SK-N-SH (cell line): ENCODE measurements around the gene CHMP6. TPM values are rescaled to one million over a fixed set of nuclear protein-coding genes. Genes with fewer than 3 reads are reported as not detected.

Experiments
- CTCF ChIA-PET: fragments of 300-600, 350-600 bp; formaldehyde crosslinking; extraction: SDS; loops from one replicate; lab custom pipeline; 2021; lab: Yijun Ruan, JAX
- POLR2A ChIA-PET: fragments of 350-600 bp; sonication (Branson Sonifier 250); formaldehyde crosslinking; extraction: SDS; loops from one replicate; lab custom pipeline; 2020; ENCODE audit warnings: antibody characterized with exemption, inconsistent platforms; lab: Yijun Ruan, JAX
- DNase-seq: peaks from one replicate; pipeline ENCODE4 v3.0.0; 2012
- H2AFZ ChIP-seq: fragments of 200-600 bp; sonication (generic); 2 replicates; pipeline ENCODE4 v1.8.1; 2016; ENCODE audit warnings: antibody characterized with exemption, mild to moderate bottlenecking, low read depth
- H3F3A ChIP-seq: fragments of 200-600 bp; sonication (generic); replicated peaks from 2 replicates; pipeline ENCODE3; 2016; ENCODE audit warnings: antibody characterized with exemption, mild to moderate bottlenecking; ENCODE audit not compliant: insufficient read depth
- H3K27ac ChIP-seq, 2 experiments: fragments of 200-500 bp in 1 of 2; fragments of 200-600 bp in 1 of 2; sonication (Bioruptor generic) in 1 of 2; sonication (generic), shearing (Covaris generic) in 1 of 2; 2 replicates each; pipeline versions ENCODE4 v1.5.1 to v1.6.1; 2014 to 2016; ENCODE audit warnings: low read depth in 2 of 2, inconsistent platforms in 1 of 2, low read length in 1 of 2, mild to moderate bottlenecking in 1 of 2, mixed read lengths in 1 of 2
- H3K27me3 ChIP-seq: fragments of 200-600 bp; sonication (generic), shearing (Covaris generic); 2 replicates; pipeline ENCODE4 v1.6.1; 2016; ENCODE audit warnings: mixed run types; ENCODE audit not compliant: insufficient read depth
- H3K36me3 ChIP-seq, 2 experiments: fragments of 200-500 bp in 1 of 2; fragments of 200-600 bp in 1 of 2; sonication (Bioruptor generic) in 1 of 2; sonication (generic) in 1 of 2; replicated peaks in 1 of 2; 2 replicates each; pipeline versions ENCODE3 to v1.5.1; 2014 to 2016; ENCODE audit warnings: low read length in 1 of 2, mild to moderate bottlenecking in 1 of 2; ENCODE audit not compliant: insufficient read depth in 2 of 2, control insufficient read depth in 1 of 2
- H3K4me1 ChIP-seq, 2 experiments: fragments of 200-500 bp in 1 of 2; fragments of 200-600 bp in 1 of 2; sonication (Bioruptor generic) in 1 of 2; sonication (generic), shearing (Covaris generic) in 1 of 2; 2 replicates each; pipeline versions ENCODE4 v1.5.1 to v1.6.1; 2014 to 2016; ENCODE audit warnings: low read depth in 1 of 2, low read length in 1 of 2, mixed run types in 1 of 2; ENCODE audit not compliant: insufficient read depth in 2 of 2, control insufficient read depth in 1 of 2
- H3K4me2 ChIP-seq: fragments of 200-600 bp; sonication (generic), shearing (Covaris generic); 2 replicates; pipeline ENCODE4 v1.6.1; 2017; ENCODE audit warnings: mixed run types
- H3K4me3 ChIP-seq, 2 experiments: fragments of 200-500 bp in 1 of 2; fragments of 200-600 bp in 1 of 2; sonication (Bioruptor generic) in 1 of 2; sonication (generic), shearing (Covaris generic) in 1 of 2; 2 replicates each; pipeline versions ENCODE4 v1.5.1 to v1.8.1; 2014 to 2016; ENCODE audit warnings: low read depth in 2 of 2, inconsistent platforms in 1 of 2, low read length in 1 of 2, mild to moderate bottlenecking in 1 of 2, mixed read lengths in 1 of 2, moderate library complexity in 1 of 2
- H3K79me2 ChIP-seq: fragments of 200-600 bp; sonication (generic); 2 replicates; pipeline ENCODE4 v1.8.1; 2017; ENCODE audit warnings: mild to moderate bottlenecking; ENCODE audit not compliant: insufficient read depth
- H3K9ac ChIP-seq: fragments of 200-600 bp; sonication (generic); 2 replicates; pipeline ENCODE4 v1.6.1; 2017; ENCODE audit warnings: mixed run types
- H3K9me2 ChIP-seq: fragments of 200-600 bp; sonication (generic); 2 replicates; pipeline ENCODE4 v1.6.1; 2017; ENCODE audit warnings: mixed run types
- H3K9me3 ChIP-seq: fragments of 200-600 bp; sonication (generic); 2 replicates; pipeline ENCODE4 v1.6.1; 2017; ENCODE audit warnings: mixed run types, mild to moderate bottlenecking, moderate library complexity
- H4K20me1 ChIP-seq: fragments of 200-600 bp; sonication (generic); 2 replicates; pipeline ENCODE4 v1.6.1; 2017; ENCODE audit warnings: mild to moderate bottlenecking, mixed run types; ENCODE audit not compliant: insufficient read depth
- CHD2 ChIP-seq: fragments of 150-350 bp; IDR thresholded peaks from 2 replicates; pipeline ENCODE4 v1.6.1; 2018; ENCODE audit warnings: low read length; ENCODE audit not compliant: partially characterized antibody
- EZH2phosphoT487 ChIP-seq: fragments of 200-600 bp; sonication (generic); IDR thresholded peaks from 2 replicates; pipeline ENCODE4 v1.6.1; 2017; ENCODE audit warnings: low read depth, mixed run types, mild to moderate bottlenecking, antibody characterized with exemption, moderate library complexity, borderline replicate concordance
- FOSL2 ChIP-seq: IDR thresholded peaks from 2 replicates; pipeline ENCODE4 v1.4.0; 2012; ENCODE audit warnings: low read depth, mild to moderate bottlenecking, moderate library complexity, borderline replicate concordance
- GABPA ChIP-seq: IDR thresholded peaks from 2 replicates; pipeline ENCODE4 v1.4.0; 2012; ENCODE audit warnings: low read depth, mild to moderate bottlenecking
- GATA2 ChIP-seq: sonication (generic); formaldehyde crosslinking; IDR thresholded peaks from 2 replicates; pipeline ENCODE4 v1.5.0; 2020; ENCODE audit warnings: mild to moderate bottlenecking, missing genetic modification reagents
- JUND ChIP-seq: IDR thresholded peaks from 2 replicates; pipeline ENCODE4 v1.4.0; 2012
- MEF2A ChIP-seq: IDR thresholded peaks from 2 replicates; pipeline ENCODE4 v1.4.0; 2012; ENCODE audit warnings: low read depth, borderline replicate concordance
- PBX3 ChIP-seq: IDR thresholded peaks from 2 replicates; pipeline ENCODE4; 2012
- POLR2AphosphoS5 ChIP-seq: IDR thresholded peaks from 2 replicates; pipeline ENCODE4 v1.6.1; 2012; ENCODE audit warnings: low read depth, low read length
- RFX5 ChIP-seq: IDR thresholded peaks from 2 replicates; pipeline ENCODE4 v1.6.1; 2012; ENCODE audit warnings: mild to moderate bottlenecking, improper control_type of control experiment, low read length
- RXRA ChIP-seq: IDR thresholded peaks from 2 replicates; pipeline ENCODE4 v1.4.0; 2012; ENCODE audit warnings: low read depth, mild to moderate bottlenecking, borderline replicate concordance
- TAF1 ChIP-seq: IDR thresholded peaks from 2 replicates; pipeline ENCODE4 v1.6.1; 2012; ENCODE audit warnings: low read depth, mild to moderate bottlenecking, low read length, moderate library complexity, borderline replicate concordance
- TCF12 ChIP-seq: IDR thresholded peaks from 2 replicates; pipeline ENCODE4 v1.4.0; 2012
- USF1 ChIP-seq: IDR thresholded peaks from 2 replicates; pipeline ENCODE4 v1.4.0; 2012; ENCODE audit warnings: low read depth, borderline replicate concordance
- YY1 ChIP-seq: IDR thresholded peaks from 2 replicates; pipeline ENCODE4 v1.4.0; 2012; ENCODE audit warnings: low read depth, mild to moderate bottlenecking
- WGBS: methylation state at CpG from one replicate; pipeline ENCODE4 v1.1.6; 2017; ENCODE audit warnings: low lambda C conversion rate; 5-methylcytosine and 5-hydroxymethylcytosine counted together
- polyA plus RNA-seq, 3 experiments: library from polyadenylated mRNA; depleted of rRNA; stranded (reverse); fragments of >200 nt; gene quantifications; 2 replicates each; pipeline ENCODE4 v1.2.3, GENCODE V29; 2012
- TF ChIP-seq, protein P1 (sequence below): IDR thresholded peaks from 2 replicates; pipeline ENCODE4 v1.6.1; 2012; ENCODE audit warnings: mild to moderate bottlenecking, low read depth, low read length, moderate library complexity
- TF ChIP-seq, protein P2 (sequence below): IDR thresholded peaks from 2 replicates; pipeline ENCODE4 v1.4.0; 2012; ENCODE audit warnings: low read depth, borderline replicate concordance

Gene CHMP6
- polyA plus RNA-seq, 1 of the 3 experiments (the other 2 are of a cell fraction): 44.1 TPM

DNA sequence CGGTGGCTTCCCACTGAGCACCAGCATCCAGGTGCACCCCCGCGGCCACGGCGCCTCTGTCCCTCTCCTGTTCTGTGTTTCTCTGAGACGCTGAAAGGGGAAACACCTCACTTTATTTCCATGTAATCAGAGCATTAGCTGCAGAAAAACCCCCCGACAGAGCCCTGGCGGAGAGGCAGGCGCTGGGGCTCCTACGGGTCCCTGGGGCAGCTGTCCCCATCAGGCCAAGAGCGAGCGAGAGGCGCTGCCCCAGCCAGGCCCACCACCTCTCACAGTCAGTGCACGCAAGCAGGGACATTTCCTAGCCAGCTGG, 27.1 kb upstream of the CHMP6 start:
- Histone ChIP-seq H3K27ac (no peak overlapping the region), H3F3A (peaks cover 4% of the 10 kb centered on the region), H2AFZ (no peak overlapping the region), H4K20me1 (no peaks in the 10 kb centered on the region), H3K9me2 (no peaks in the 10 kb centered on the region), H3K9me3 (no peaks in the 10 kb centered on the region), H3K4me3 (no peak overlapping the region), H3K36me3 (peaks cover 0 to 15% of the 10 kb centered on the region in 2 experiments), H3K79me2 (no peaks in the 10 kb centered on the region), H3K27me3 (no peaks in the 10 kb centered on the region), H3K4me1 (peaks cover 9 to 38% of the 10 kb centered on the region in 2 experiments; a peak in 3 of 4 replicates), H3K4me2 (no peak overlapping the region), H3K9ac (no peak overlapping the region)
- CTCF ChIA-PET: interaction anchor here (1.4 kb wide), 1 partner anchor 15 kb away, joined by 3 read pairs; no protein-coding TSS in a partner anchor
- no peak for TF ChIP-seq YY1
- TF ChIP-seq RFX5: no peak
- TF ChIP-seq JUND: no peak
- no peak for TF ChIP-seq PBX3
- no peak for TF ChIP-seq POLR2AphosphoS5
- no peak for TF ChIP-seq GATA2 (CRISPR knock-in tag)
- TF ChIP-seq FOSL2: no peak
- no peak for TF ChIP-seq GABPA
- TF ChIP-seq, protein P1, sequence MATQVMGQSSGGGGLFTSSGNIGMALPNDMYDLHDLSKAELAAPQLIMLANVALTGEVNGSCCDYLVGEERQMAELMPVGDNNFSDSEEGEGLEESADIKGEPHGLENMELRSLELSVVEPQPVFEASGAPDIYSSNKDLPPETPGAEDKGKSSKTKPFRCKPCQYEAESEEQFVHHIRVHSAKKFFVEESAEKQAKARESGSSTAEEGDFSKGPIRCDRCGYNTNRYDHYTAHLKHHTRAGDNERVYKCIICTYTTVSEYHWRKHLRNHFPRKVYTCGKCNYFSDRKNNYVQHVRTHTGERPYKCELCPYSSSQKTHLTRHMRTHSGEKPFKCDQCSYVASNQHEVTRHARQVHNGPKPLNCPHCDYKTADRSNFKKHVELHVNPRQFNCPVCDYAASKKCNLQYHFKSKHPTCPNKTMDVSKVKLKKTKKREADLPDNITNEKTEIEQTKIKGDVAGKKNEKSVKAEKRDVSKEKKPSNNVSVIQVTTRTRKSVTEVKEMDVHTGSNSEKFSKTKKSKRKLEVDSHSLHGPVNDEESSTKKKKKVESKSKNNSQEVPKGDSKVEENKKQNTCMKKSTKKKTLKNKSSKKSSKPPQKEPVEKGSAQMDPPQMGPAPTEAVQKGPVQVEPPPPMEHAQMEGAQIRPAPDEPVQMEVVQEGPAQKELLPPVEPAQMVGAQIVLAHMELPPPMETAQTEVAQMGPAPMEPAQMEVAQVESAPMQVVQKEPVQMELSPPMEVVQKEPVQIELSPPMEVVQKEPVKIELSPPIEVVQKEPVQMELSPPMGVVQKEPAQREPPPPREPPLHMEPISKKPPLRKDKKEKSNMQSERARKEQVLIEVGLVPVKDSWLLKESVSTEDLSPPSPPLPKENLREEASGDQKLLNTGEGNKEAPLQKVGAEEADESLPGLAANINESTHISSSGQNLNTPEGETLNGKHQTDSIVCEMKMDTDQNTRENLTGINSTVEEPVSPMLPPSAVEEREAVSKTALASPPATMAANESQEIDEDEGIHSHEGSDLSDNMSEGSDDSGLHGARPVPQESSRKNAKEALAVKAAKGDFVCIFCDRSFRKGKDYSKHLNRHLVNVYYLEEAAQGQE: no peak
- no peak for TF ChIP-seq TCF12
- TF ChIP-seq EZH2phosphoT487: no peak
- TF ChIP-seq, protein P2, sequence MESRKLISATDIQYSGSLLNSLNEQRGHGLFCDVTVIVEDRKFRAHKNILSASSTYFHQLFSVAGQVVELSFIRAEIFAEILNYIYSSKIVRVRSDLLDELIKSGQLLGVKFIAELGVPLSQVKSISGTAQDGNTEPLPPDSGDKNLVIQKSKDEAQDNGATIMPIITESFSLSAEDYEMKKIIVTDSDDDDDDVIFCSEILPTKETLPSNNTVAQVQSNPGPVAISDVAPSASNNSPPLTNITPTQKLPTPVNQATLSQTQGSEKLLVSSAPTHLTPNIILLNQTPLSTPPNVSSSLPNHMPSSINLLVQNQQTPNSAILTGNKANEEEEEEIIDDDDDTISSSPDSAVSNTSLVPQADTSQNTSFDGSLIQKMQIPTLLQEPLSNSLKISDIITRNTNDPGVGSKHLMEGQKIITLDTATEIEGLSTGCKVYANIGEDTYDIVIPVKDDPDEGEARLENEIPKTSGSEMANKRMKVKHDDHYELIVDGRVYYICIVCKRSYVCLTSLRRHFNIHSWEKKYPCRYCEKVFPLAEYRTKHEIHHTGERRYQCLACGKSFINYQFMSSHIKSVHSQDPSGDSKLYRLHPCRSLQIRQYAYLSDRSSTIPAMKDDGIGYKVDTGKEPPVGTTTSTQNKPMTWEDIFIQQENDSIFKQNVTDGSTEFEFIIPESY: no peak
- TF ChIP-seq RXRA: no peak
- no peak for TF ChIP-seq CHD2
- TF ChIP-seq USF1: no peak
- TF ChIP-seq TAF1: no peak
- no peak for TF ChIP-seq MEF2A
- POLR2A ChIA-PET: no interaction called here
- DNase-seq: no peak
- 89% methylated on average over 14 of the region's 14 CpGs for WGBS
